ENCODE data around the gene YY1.
"Not testable (repeated sequence)": the region's sequence is repeated elsewhere in the genome, so short reads cannot be mapped to it uniquely, and the experiment has no call there.

YY1 gene

GRCh38 chr14:100297320-100298300, 58.7 kb downstream of the YY1 start:
- DNase-seq, result peak; percentile 61

- DNase-seq, result no peak
Observed at GRCh38 chr14:100298551-100299237, 59.8 kb downstream of the YY1 start.

GRCh38 chr14:100299238-100299560, 60.3 kb downstream of the YY1 start:
- no peak for DNase-seq

GRCh38 chr14:100302616-100303015, 63.7 kb downstream of the YY1 start:
- no peak for DNase-seq

GRCh38 chr14:100303179-100303578, 64.2 kb downstream of the YY1 start:
- DNase-seq, result no peak

GRCh38 chr14:100303925-100304324, 65.0 kb downstream of the YY1 start:
- DNase-seq, result no peak

- no peak for DNase-seq
Observed at GRCh38 chr14:100304825-100305323, 65.9 kb downstream of the YY1 start.

- DNase-seq, result peak; percentile 70
Observed at GRCh38 chr14:100305324-100306100, 66.6 kb downstream of the YY1 start.

- DNase-seq, result peak; percentile 89
Observed at GRCh38 chr14:100306101-100306997, 67.4 kb downstream of the YY1 start, which contains the start of gene SLC25A29. Gene SLC25A29, minus strand, starts transcription at chr14:100306444. Its CDS starts 212 bp downstream, at chr14:100306232.

GRCh38 chr14:100306998-100307765, 68.2 kb downstream of the YY1 start:
- DNase-seq, result no peak

- DNase-seq, result no peak
Observed at GRCh38 chr14:100307766-100308426, 69.0 kb downstream of the YY1 start.

- DNase-seq, result not testable (repeated sequence)
Observed at GRCh38 chr14:100308427-100308792, 69.5 kb downstream of the YY1 start.

GRCh38 chr14:100309028-100309737, 70.2 kb downstream of the YY1 start:
- DNase-seq, result no peak

GRCh38 chr14:100312110-100312876, 73.3 kb downstream of the YY1 start:
- peak; percentile 41 for DNase-seq

GRCh38 chr14:100312877-100313400, 74.0 kb downstream of the YY1 start:
- no peak for DNase-seq

GRCh38 chr14:100313464-100314230, 74.7 kb downstream of the YY1 start:
- DNase-seq, result no peak

- DNase-seq, result no peak
Observed at GRCh38 chr14:100314724-100315123, 75.8 kb downstream of the YY1 start.

GRCh38 chr14:100317389-100317788, 78.4 kb downstream of the YY1 start:
- no peak for DNase-seq

Measured in GDM1 (cell line).